K562 (cell line): ENCODE data around the gene DEDD. TPM values are rescaled to one million over a fixed set of nuclear protein-coding genes. Genes with fewer than 3 reads are reported as not detected.

ENCODE experiments used
- BRF1 ChIP-seq: IDR thresholded peaks from 3 replicates; pipeline ENCODE4 v1.6.1; 2011; ENCODE audit warnings: borderline replicate concordance, mild to moderate bottlenecking; ENCODE audit not compliant: insufficient read length; ENCODE audit errors: extremely low read depth
- CUX1 ChIP-seq: fragments of 200-800 bp; sonication (Bioruptor generic); IDR thresholded peaks from 2 replicates; pipeline ENCODE4 v1.6.1; 2016; ENCODE audit warnings: missing genetic modification characterization, missing compliant biosample characterization
- E2F5 ChIP-seq: sonication (generic); formaldehyde crosslinking; IDR thresholded peaks from 2 replicates; pipeline ENCODE4 v1.8.0; 2022; ENCODE audit warnings: mild to moderate bottlenecking, missing genetic modification reagents
- EP300 ChIP-seq: IDR thresholded peaks from 2 replicates; pipeline ENCODE4 v1.6.1; 2012; ENCODE audit warnings: low read length, improper control_type of control experiment
- FIP1L1 ChIP-seq: fragments of 200-400 bp; formaldehyde crosslinking; IDR thresholded peaks from 2 replicates; pipeline ENCODE4 v1.6.1; 2018; ENCODE audit warnings: mild to moderate bottlenecking, low read depth, low read length; ENCODE audit not compliant: poor library complexity, severe bottlenecking
- FOXK1 ChIP-seq: sonication (generic); formaldehyde crosslinking; IDR thresholded peaks from 2 replicates; pipeline ENCODE4 v1.8.0; 2022; ENCODE audit warnings: missing genetic modification reagents, mild to moderate bottlenecking, borderline replicate concordance
- GABPB1 ChIP-seq: sonication (generic); formaldehyde crosslinking; IDR thresholded peaks from 2 replicates; pipeline ENCODE4 v1.8.0; 2022; ENCODE audit warnings: mild to moderate bottlenecking, missing genetic modification reagents
- GATAD2A ChIP-seq: fragments of 450-650 bp; IDR thresholded peaks from 2 replicates; pipeline ENCODE4 v1.6.1; 2017
- HDAC6 ChIP-seq: IDR thresholded peaks from 2 replicates; pipeline ENCODE4 v1.6.1; 2012; ENCODE audit warnings: low read depth, mild to moderate bottlenecking, control low read depth, inconsistent platforms, low read length, moderate library complexity
- HNRNPLL ChIP-seq: fragments of 200-400 bp; formaldehyde crosslinking; IDR thresholded peaks from 2 replicates; pipeline ENCODE4 v1.6.1; 2017; ENCODE audit warnings: low read length, low read depth, mild to moderate bottlenecking; ENCODE audit not compliant: poor library complexity, severe bottlenecking
- ID3 ChIP-seq, 2 experiments: fragments of 250-450 bp in 1 of 2; fragments of 450-650 bp in 1 of 2; sonication (Bioruptor Pico) in 1 of 2; IDR thresholded peaks; 2 replicates each; pipeline versions ENCODE4 v1.6.1 to v1.8.0; 2016 to 2021; ENCODE audit warnings: mild to moderate bottlenecking in 2 of 2, moderate library complexity in 2 of 2, missing compliant biosample characterization in 1 of 2, missing genetic modification characterization in 1 of 2
- KDM1A ChIP-seq, 2 experiments: fragments of 450-650 bp; IDR thresholded peaks; 2 replicates each; pipeline ENCODE4 v1.6.1; 2016; ENCODE audit warnings: mild to moderate bottlenecking in 2 of 2
- KLF10 ChIP-seq: fragments of 250-450 bp; sonication (Bioruptor Pico); IDR thresholded peaks from 2 replicates; pipeline ENCODE4 v1.6.1; 2021; ENCODE audit warnings: matching md5 sums
- NR4A1 ChIP-seq, 2 experiments: fragments of 250-450 bp in 1 of 2; fragments of 450-650 bp in 1 of 2; sonication (Bioruptor Pico) in 1 of 2; IDR thresholded peaks; 2 replicates each; pipeline versions ENCODE4 v1.4.0 to v1.6.1; 2016 to 2020; ENCODE audit warnings: mild to moderate bottlenecking in 2 of 2, missing compliant biosample characterization in 1 of 2, missing genetic modification characterization in 1 of 2, moderate library complexity in 1 of 2
- POLR3A ChIP-seq: IDR thresholded peaks from 2 replicates; pipeline ENCODE4 v1.6.1; 2011; ENCODE audit warnings: borderline replicate concordance, mild to moderate bottlenecking, moderate library complexity; ENCODE audit not compliant: insufficient read length, insufficient read depth; ENCODE audit errors: extremely low read depth
- SP1 ChIP-seq: sonication (generic); formaldehyde crosslinking; IDR thresholded peaks from 2 replicates; pipeline ENCODE4 v1.8.1; 2022; ENCODE audit warnings: mild to moderate bottlenecking, missing genetic modification reagents
- ZFP91 ChIP-seq: sonication (generic); formaldehyde crosslinking; IDR thresholded peaks from 2 replicates; pipeline ENCODE4 v1.8.0; 2022; ENCODE audit warnings: mild to moderate bottlenecking, missing genetic modification reagents
- ZKSCAN1 ChIP-seq: fragments of 150-350 bp; IDR thresholded peaks from 2 replicates; pipeline ENCODE4 v1.6.1; 2016; ENCODE audit warnings: low read depth, low read length
- ZNF780A ChIP-seq: fragments of 250-450 bp; sonication (Bioruptor Pico); IDR thresholded peaks from 2 replicates; pipeline ENCODE4 v1.5.0; 2021; ENCODE audit warnings: mild to moderate bottlenecking
- polyA plus RNA-seq, 8 experiments: library from polyadenylated mRNA; depleted of rRNA in 4 of 8; stranded (reverse) in 5 of 8; unstranded in 3 of 8; fragments of >200 nt; fragmentation: Nextera tagmentation in 2 of 8; fragmentation: Illumina TruSeq in 1 of 8; extraction: Ambion mirVana in 2 of 8; extraction: Trizol in 1 of 8; gene quantifications; 2 replicates each; pipeline versions ENCODE4 v1.2.1 to v1.2.3, GENCODE V29; 2011 to 2014; ENCODE audit warnings: inconsistent platforms in 1 of 8, missing spikeins in 1 of 8
- total RNA-seq, 7 experiments: library from RNA; depleted of rRNA in 6 of 7; stranded (reverse); fragments of >200 nt in 6 of 7; fragmentation: Illumina TruSeq in 2 of 7; extraction: Trizol in 2 of 7; gene quantifications; 2 replicates each; pipeline versions ENCODE4 v1.2.1 to v1.2.3, GENCODE V29; 2011 to 2021; ENCODE audit warnings: low replicate concordance in 1 of 7

The DEDD gene
- total and polyA plus RNA-seq, 9 of the 15 experiments (the other 6 are each of a cell fraction or from before 2014, with no cell fraction given), result 11.6 to 41.0 (median 16.8) TPM

GRCh38 chr1:161117759-161118581, 14.5 kb downstream of the DEDD start, which contains the start of the genes NIT1 and PFDN2 (continued):
- no peak for TF ChIP-seq ZKSCAN1
- peak; percentile 85 for TF ChIP-seq HNRNPLL
- no peak for TF ChIP-seq POLR3A
- no peak for TF ChIP-seq FIP1L1
- TF ChIP-seq ZNF780A (CRISPR knock-in tag), result no peak
- no peak for TF ChIP-seq KLF10 (CRISPR knock-in tag)
- no peak for TF ChIP-seq HDAC6
- no peak for TF ChIP-seq EP300
- no peak for TF ChIP-seq CUX1
- TF ChIP-seq BRF1, result no peak
- TF ChIP-seq NR4A1 (CRISPR knock-in tag; IDR thresholded peaks at IDR 0.05), result no peak; the same call in 1 of the 2 replicates
- TF ChIP-seq NR4A1 (tag; IDR thresholded peaks at IDR 0.05), result no peak
- TF ChIP-seq GATAD2A, result no peak
- peak; percentile 90 for TF ChIP-seq SP1 (CRISPR knock-in tag)
- TF ChIP-seq KDM1A (IDR thresholded peaks at IDR 0.05), result no peak
- TF ChIP-seq E2F5 (CRISPR knock-in tag), result peak; percentile 85; the same call in 1 of the 2 replicates
- TF ChIP-seq GABPB1 (CRISPR knock-in tag), result peak; percentile 97
- TF ChIP-seq FOXK1, result no peak
- TF ChIP-seq ID3 (CRISPR knock-in tag; IDR thresholded peaks at IDR 0.05), result no peak
- TF ChIP-seq ID3 (tag; IDR thresholded peaks at IDR 0.05), result no peak
- no peak for TF ChIP-seq ZFP91 (CRISPR knock-in tag)
